ENCODE results near the gene GPR171. TPM values are rescaled to one million over a fixed set of nuclear protein-coding genes. Genes with fewer than 3 reads are reported as not detected.

Gene GPR171
- total RNA-seq, 2 experiments from 2014 or later, result not detected

DNA sequence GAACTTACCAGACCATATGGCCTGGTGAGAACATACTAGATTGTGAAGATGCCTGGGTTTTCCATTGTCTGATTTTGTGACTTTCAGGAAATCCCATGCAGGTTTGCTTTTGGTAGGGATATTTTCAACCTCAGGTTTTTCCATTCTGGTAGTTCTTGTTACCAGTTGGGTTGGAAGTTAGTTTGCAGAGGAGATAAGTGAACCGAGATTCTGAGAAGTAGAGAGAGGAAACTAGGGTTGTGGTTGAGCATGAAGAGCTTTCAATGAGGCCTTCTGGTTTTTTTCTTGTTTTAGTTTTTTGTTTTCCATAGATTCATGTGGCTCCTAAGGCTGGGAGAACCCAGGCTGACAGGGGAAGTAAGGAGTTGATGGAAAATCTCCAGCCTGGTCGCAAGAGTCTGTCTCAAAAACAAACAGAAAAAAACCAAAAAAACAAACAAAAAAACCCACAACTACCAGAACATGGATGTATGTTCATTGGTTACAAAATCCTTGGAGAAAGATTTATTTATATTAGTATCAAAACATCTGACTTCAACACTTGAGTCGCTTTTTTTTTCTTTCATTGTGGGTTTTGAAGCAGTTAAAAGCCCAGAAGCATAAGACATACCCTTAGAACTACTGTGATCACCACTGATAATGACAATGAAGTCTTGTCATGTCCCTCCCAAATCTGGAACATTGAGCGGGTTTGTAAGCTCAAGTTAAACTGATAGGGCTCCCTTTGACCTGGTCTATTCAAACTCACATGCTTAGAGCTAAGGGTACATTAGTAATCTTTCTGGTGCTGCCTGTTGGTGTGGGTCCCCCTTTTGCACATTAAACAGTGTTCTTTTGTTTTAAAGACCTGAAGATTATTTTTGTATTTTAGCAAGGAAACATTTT lies 3.2 kb downstream of the GPR171 start:
- Histone ChIP-seq H3K27ac (ENCODE audit: low read depth, low read length, poor library complexity, severe bottlenecking) (no peak overlapping the region), H3K9me3 (ENCODE audit: low read length) (no peaks in the 10 kb centered on the region), H3K4me1 (ENCODE audit: insufficient read depth, low read length, poor library complexity, severe bottlenecking) (no peaks in the 10 kb centered on the region), H3K9me2 (ENCODE audit: insufficient read depth, low read length) (no peaks in the 10 kb centered on the region), H4K20me1 (ENCODE audit: insufficient read depth, low read length) (no peaks in the 10 kb centered on the region), H3K36me3 (ENCODE audit: insufficient read depth, low read length) (0 out of 2 replicates have a peak, but pooled peaks cover 4% of the 10 kb centered on the region), H3K4me2 (ENCODE audit: low read length) (no peak overlapping the region), H3K79me2 (ENCODE audit: insufficient read depth, low read depth, low read length) (no peaks in the 10 kb centered on the region), H3K4me3 (ENCODE audit: low read depth, low read length, poor library complexity, severe bottlenecking) (no peak overlapping the region), H2AFZ (ENCODE audit: low read length) (no peak overlapping the region)
- TF ChIP-seq, protein P1, sequence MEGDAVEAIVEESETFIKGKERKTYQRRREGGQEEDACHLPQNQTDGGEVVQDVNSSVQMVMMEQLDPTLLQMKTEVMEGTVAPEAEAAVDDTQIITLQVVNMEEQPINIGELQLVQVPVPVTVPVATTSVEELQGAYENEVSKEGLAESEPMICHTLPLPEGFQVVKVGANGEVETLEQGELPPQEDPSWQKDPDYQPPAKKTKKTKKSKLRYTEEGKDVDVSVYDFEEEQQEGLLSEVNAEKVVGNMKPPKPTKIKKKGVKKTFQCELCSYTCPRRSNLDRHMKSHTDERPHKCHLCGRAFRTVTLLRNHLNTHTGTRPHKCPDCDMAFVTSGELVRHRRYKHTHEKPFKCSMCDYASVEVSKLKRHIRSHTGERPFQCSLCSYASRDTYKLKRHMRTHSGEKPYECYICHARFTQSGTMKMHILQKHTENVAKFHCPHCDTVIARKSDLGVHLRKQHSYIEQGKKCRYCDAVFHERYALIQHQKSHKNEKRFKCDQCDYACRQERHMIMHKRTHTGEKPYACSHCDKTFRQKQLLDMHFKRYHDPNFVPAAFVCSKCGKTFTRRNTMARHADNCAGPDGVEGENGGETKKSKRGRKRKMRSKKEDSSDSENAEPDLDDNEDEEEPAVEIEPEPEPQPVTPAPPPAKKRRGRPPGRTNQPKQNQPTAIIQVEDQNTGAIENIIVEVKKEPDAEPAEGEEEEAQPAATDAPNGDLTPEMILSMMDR (conservative IDR thresholded peaks at IDR 0.05; ENCODE audit: low read length), result no peak
- TF ChIP-seq EZH2phosphoT487 (IDR thresholded peaks at IDR 0.05; ENCODE audit: borderline replicate concordance, low read depth, low read length), result no peak
- POLR2A ChIA-PET, result interaction anchor here (0.6 to 1.8 kb wide), 5 partner anchors 15 to 450 kb away, joined by 3 to 7 read pairs (median 3); no protein-coding TSS in a partner anchor
- DNase-seq (ENCODE audit: low spot score), result no peak
- no TSS peak for BruUV-seq (replicated peaks)
- intact Hi-C loops (cut with micrococcal nuclease; ENCODE audit: unreplicated experiment), result no loop called here
- CTCF ChIA-PET (ENCODE audit: unreplicated experiment), result no interaction called here

DNA sequence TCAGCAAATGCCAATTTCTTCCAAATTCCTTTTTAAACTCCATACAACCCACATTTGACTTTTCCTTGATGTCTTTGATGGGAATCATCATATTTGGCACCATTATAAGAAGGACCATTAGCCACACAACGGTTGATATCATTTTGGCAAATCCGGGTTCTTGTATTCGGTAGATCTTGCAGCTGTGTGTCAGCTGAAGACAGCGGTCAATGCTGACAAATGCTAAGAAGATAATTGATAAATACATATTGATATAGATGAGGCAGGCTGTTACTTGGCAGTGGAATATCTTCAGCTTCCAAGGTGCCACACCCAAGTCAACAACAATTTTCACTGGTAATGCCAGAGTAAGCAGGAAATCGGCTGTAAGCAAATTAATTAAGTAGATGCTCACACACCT lies 4.2 kb downstream of the GPR171 start:
- no peaks in the 10 kb centered on the region for H4K20me1 ChIP-seq (ENCODE audit: insufficient read depth, low read length)
- no TSS peak for BruUV-seq (replicated peaks)
- no peaks in the 10 kb centered on the region for H3K79me2 ChIP-seq (ENCODE audit: insufficient read depth, low read depth, low read length)
- TF ChIP-seq, protein P1 (conservative IDR thresholded peaks at IDR 0.05; ENCODE audit: low read length), result no peak
- TF ChIP-seq EZH2phosphoT487 (IDR thresholded peaks at IDR 0.05; ENCODE audit: borderline replicate concordance, low read depth, low read length), result no peak
- H3K4me1 ChIP-seq (ENCODE audit: insufficient read depth, low read length, poor library complexity, severe bottlenecking), result no peaks in the 10 kb centered on the region
- H3K27ac ChIP-seq (ENCODE audit: low read depth, low read length, poor library complexity, severe bottlenecking), result no peak overlapping the region
- ChIA-PET CTCF (ENCODE audit: unreplicated experiment) (no interaction called here), POLR2A (interaction anchor here (0.5 to 1.4 kb wide), 3 partner anchors 9 to 269 kb away, joined by 3 to 7 read pairs (median 4); no protein-coding TSS in a partner anchor)
- H3K36me3 ChIP-seq (ENCODE audit: insufficient read depth, low read length), result peaks cover 4% of the 10 kb centered on the region; the same call in 1 of the 2 replicates
- H3K4me3 ChIP-seq (ENCODE audit: low read depth, low read length, poor library complexity, severe bottlenecking), result no peak overlapping the region
- no peak for DNase-seq (ENCODE audit: low spot score)
- no peaks in the 10 kb centered on the region for H3K9me3 ChIP-seq (ENCODE audit: low read length)
- no peak overlapping the region for H3K4me2 ChIP-seq (ENCODE audit: low read length)
- no peak overlapping the region for H2AFZ ChIP-seq (ENCODE audit: low read length)
- intact Hi-C loops (cut with micrococcal nuclease; ENCODE audit: unreplicated experiment), result no loop called here
- H3K9me2 ChIP-seq (ENCODE audit: insufficient read depth, low read length), result no peaks in the 10 kb centered on the region

Data from OCI-LY7 (cell line).